GM20000 (cell line): ENCODE measurements around the gene IGFBP5.

ENCODE experiments used
- DNase-seq: peaks from one replicate; pipeline ENCODE4 v3.0.0; 2012; ENCODE audit warnings: low spot score
- TF ChIP-seq, protein P1 (sequence below): IDR thresholded peaks from 2 replicates; pipeline ENCODE4 v1.5.1; 2012; ENCODE audit warnings: mild to moderate bottlenecking, control low read depth; ENCODE audit errors: extremely low read depth, missing control alignments

Gene IGFBP5

DNA sequence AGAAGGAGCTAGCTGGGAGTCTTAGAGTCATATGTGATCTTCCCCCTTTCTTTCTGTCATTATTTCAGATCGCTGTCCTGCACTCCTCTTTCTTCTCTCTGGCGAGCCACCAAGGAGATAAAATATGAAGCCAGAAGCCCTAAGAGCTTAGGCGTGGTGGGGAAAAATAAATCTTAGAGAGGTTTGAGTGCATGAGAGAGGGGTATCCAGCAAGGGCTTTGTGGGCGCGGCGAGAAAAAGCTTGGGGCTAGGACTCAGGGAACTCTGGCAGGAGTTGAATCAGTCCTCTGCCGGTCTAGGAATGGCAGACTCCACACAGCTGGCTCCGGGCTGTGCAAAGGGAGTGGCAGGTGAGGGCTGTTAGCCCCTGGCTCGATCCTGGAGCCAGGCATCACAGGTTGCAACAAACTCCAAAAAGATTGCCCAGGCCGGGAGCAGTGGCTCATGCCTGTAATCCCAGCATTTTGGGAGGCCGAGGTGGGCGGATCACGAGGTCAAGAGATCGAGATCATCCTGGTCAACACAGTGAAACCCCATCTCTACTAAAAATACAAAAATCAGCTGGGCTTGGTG is 20.1 kb upstream of the IGFBP5 start:
- TF ChIP-seq, protein P1, sequence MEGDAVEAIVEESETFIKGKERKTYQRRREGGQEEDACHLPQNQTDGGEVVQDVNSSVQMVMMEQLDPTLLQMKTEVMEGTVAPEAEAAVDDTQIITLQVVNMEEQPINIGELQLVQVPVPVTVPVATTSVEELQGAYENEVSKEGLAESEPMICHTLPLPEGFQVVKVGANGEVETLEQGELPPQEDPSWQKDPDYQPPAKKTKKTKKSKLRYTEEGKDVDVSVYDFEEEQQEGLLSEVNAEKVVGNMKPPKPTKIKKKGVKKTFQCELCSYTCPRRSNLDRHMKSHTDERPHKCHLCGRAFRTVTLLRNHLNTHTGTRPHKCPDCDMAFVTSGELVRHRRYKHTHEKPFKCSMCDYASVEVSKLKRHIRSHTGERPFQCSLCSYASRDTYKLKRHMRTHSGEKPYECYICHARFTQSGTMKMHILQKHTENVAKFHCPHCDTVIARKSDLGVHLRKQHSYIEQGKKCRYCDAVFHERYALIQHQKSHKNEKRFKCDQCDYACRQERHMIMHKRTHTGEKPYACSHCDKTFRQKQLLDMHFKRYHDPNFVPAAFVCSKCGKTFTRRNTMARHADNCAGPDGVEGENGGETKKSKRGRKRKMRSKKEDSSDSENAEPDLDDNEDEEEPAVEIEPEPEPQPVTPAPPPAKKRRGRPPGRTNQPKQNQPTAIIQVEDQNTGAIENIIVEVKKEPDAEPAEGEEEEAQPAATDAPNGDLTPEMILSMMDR, result no peak
- DNase-seq, result no peak

DNA sequence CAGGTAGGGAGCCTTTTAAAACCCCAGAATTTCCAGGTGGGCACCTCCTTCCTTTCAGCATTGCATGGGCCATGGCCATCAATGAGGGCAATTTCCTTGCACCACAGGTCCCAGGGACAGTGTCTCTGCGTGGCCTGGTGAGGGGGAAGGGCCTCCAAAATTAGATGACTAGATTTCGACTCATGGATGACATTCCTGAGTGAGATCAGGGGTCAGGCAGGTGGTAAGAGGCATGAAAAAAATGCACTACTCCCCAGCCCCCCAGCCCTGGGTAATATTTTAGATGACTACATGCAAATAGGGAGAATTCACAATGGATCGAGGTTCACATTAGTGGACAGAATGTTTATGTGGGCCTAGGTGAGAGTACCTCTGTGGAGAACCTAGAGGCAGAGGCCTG is 19.0 kb upstream of the IGFBP5 start:
- DNase-seq, result no peak
- TF ChIP-seq, protein P1, result no peak

DNA sequence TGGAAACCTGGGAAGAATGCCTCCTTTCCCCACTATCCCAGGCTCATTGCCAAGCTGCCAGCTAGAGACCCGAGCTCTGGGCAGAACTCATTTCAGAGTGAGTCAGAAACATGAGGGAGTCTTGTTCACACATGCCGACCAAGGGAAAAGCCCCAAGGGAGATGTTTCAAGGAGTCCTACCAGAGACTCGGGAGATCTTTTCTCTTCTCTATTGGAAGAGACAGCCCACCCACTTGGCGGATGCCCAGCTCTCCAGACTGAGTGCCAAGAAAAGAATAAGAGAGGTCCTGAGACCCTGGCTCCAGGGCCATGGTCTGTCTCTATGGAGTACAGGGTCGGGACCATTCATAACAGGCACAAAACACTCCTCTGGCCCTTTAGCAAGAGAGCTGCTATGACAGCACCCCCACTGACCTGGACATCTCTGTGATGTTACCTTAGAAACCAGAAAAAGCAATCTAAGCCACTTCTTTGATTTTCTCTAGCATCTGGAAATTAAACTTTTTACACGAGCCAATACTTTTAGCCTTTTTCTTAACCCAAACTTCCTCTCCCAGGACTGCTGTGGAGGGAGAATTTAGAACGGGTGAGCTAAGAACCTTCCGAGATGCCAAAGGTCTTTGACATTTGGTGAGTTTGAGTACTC is 18.5 kb upstream of the IGFBP5 start:
- TF ChIP-seq, protein P1, result no peak
- no peak for DNase-seq

DNA sequence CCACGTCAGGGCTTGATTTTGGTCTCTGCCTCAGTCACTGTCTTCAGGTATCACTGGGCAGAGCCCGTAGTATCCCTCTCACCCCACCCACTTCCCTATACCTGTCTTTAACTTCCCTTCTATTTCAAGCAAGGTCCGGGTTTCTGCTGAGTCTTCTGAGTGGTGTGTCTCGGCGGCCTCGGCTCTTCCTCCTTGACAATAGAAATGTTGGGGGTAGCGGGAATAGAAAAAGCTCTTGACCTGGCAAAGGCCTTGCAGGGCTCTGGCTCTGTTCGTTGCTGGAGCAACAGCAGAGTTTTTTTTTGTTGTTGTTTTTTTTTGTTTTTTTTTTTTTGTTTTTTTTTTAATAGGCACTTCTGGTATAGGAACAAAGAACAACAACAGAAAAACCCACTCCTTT is 16.0 kb upstream of the IGFBP5 start:
- no peak for DNase-seq
- TF ChIP-seq, protein P1, result no peak

DNA sequence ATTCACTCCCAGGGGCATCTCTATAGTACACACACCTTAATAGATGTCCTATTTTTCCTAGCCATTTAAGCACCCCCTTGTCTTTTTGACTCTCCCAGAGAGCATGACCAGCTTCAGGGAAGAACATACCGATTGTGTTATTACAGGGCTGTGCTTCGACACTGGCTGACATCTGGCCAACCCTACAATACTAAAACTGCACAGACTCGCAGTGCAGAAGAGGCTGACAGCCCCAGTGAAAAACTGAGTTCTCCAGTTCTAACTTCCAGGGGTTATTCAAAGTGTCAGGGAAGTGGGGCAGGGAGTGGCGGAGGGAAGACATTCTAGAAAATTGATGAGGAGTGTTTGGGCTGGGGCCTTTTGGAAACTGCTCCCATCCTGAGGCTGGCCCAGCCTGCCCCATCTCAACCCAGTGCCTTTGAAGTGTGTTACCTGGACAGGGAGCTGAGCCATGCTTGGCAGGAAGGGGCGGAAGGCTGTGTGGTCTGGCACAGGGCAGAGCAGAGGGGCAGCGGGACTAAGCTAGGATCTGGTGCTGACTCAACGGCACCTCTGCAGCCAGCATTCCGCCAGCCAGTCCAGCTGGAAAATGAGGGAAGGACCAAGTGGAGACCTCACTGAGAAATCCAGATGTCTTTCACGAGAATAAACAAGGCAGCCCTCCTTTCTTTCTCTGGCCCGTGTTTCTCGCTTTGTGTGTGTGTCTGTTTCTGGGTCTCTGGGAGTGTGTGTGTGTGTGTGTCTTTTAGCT is 15.4 kb upstream of the IGFBP5 start:
- DNase-seq, result no peak
- TF ChIP-seq, protein P1, result no peak

DNA sequence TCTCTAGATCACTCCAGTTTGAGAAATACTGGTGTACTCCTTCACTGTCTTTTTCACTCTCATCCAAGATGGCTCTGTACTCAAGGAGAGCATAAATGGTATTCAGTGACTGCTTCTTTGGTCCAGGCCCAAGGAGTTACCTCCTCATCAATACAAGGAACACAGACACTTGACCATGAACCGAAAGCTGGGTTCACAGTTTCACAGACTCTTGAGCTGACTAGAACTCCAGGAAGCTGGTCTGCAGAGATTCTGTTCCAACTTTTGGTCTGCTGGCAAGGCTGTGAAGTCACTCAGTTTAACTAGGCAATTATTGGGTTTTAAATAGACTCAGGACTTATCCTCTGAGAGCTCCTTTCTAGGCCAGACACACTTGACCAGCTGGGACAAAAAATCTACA is 7.4 kb upstream of the IGFBP5 start:
- TF ChIP-seq, protein P1, result no peak
- no peak for DNase-seq

DNA sequence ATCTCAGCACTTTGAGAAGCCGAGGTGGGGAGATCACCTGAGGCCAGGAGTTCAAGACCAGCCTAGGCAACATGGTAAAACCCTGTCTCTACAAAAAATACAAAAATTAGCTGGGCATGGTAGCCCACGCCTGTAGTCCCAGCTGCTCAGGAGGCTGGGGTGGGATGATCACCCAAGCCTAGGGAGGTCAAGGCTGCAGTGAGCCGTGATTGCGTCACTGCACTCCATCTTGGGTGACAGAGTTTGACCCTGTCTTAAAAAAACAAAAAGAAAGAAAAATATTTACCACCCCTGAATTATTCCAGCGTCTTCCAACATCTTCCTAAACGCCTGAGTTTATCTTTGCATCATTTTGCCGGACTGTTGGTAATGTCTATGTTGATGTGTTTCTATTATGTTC is 6.2 kb upstream of the IGFBP5 start:
- TF ChIP-seq, protein P1, result no peak
- DNase-seq, result no peak
